ENCODE data around the gene CDCP2. TPM values are rescaled to one million over a fixed set of nuclear protein-coding genes. Genes with fewer than 3 reads are reported as not detected.

The CDCP2 gene
- total and polyA plus RNA-seq, 2 donors (not counting 1 experiment from before 2014, with no cell fraction given): 0.25 TPM; not detected in 1

- Histone ChIP-seq H3K9me3 (ENCODE audit: control extremely low read depth in 1 of 3, control insufficient read depth in 2 of 3, insufficient read depth in 1 of 3, low read length in 2 of 3) (no peaks in the 10 kb centered on the region), H3K27me3 (replicated peaks in 1 of 4; ENCODE audit: control extremely low read depth in 1 of 4, control insufficient read depth in 3 of 4, insufficient read depth in 4 of 4, low read length in 3 of 4) (peaks cover 0 to 6% (median 0%) of the 10 kb centered on the region in 4 experiments), H3K79me2 (ENCODE audit: control insufficient read depth, insufficient read depth, low read length) (no peaks in the 10 kb centered on the region), H4K20me1 (ENCODE audit: control insufficient read depth, insufficient read depth, low read length, poor library complexity, severe bottlenecking) (no peaks in the 10 kb centered on the region), H3K36me3 (replicated peaks in 1 of 2; ENCODE audit: control extremely low read depth in 1 of 2, control insufficient read depth in 1 of 2, extremely low read depth in 1 of 2, insufficient read depth in 2 of 2, low read length in 1 of 2) (no peaks in the 10 kb centered on the region), H2AFZ (ENCODE audit: insufficient read depth, low read depth, low read length, poor library complexity, severe bottlenecking) (no peak overlapping the region), H3K27ac (ENCODE audit: low read length in 2 of 2) (no peak overlapping the region), H3K4me2 (replicated peaks; ENCODE audit: low read depth, low read length, poor library complexity, severe bottlenecking) (no peak overlapping the region), H3K9ac (ENCODE audit: low read length) (no peak overlapping the region), H3K4me3 (ENCODE audit: control extremely low read depth in 1 of 5, extremely low read depth in 1 of 5, insufficient read depth in 1 of 5, low read depth in 2 of 5, low read length in 4 of 5) (no peak overlapping the region), H3K4me1 (ENCODE audit: control insufficient read depth in 2 of 2, insufficient read depth in 2 of 2, low read length in 2 of 2) (no peaks in the 10 kb centered on the region)
- H3K4me3 Mint-ChIP-seq: no peak overlapping the region
- WGBS (ENCODE audit: insufficient coverage): 87% methylated on average over 1 of the region's 1 CpG
- POLR2A ChIA-PET: no interaction called here
- TF ChIP-seq EZH2 (IDR thresholded peaks at IDR 0.05; ENCODE audit: borderline replicate concordance, insufficient read depth, low read depth, low read length, poor library complexity, severe bottlenecking): no peak
- TF ChIP-seq CTCF (IDR thresholded peaks at IDR 0.05): no peak
- intact Hi-C loops (cut with micrococcal nuclease): no loop called here
- H3K27ac Mint-ChIP-seq: no peak overlapping the region
- CTCF ChIA-PET: no interaction called here
- peaks cover 17% of the 10 kb centered on the region for H3K27me3 Mint-ChIP-seq
- DNase-seq (no peak), ATAC-seq (ENCODE audit: low read depth) (no peak)
- no peaks in the 10 kb centered on the region for H3K4me1 Mint-ChIP-seq
- H3K9me3 Mint-ChIP-seq (ENCODE audit: insufficient read depth): no peaks in the 10 kb centered on the region
Observed at GRCh38 chr1:54138994-54139393, 13.8 kb downstream of the CDCP2 start.

- DNase-seq (no peak), ATAC-seq (ENCODE audit: low read depth) (no peak)
- no peak overlapping the region for H3K4me3 Mint-ChIP-seq
- Histone ChIP-seq H3K27ac (ENCODE audit: low read length in 2 of 2) (no peak overlapping the region), H3K4me2 (replicated peaks; ENCODE audit: low read depth, low read length, poor library complexity, severe bottlenecking) (no peak overlapping the region), H3K9me3 (ENCODE audit: control extremely low read depth in 1 of 3, control insufficient read depth in 2 of 3, insufficient read depth in 1 of 3, low read length in 2 of 3) (no peaks in the 10 kb centered on the region), H3K9ac (ENCODE audit: low read length) (no peak overlapping the region), H3K27me3 (replicated peaks in 1 of 4; ENCODE audit: control extremely low read depth in 1 of 4, control insufficient read depth in 3 of 4, insufficient read depth in 4 of 4, low read length in 3 of 4) (peaks cover 0 to 6% (median 0%) of the 10 kb centered on the region in 4 experiments), H3K79me2 (ENCODE audit: control insufficient read depth, insufficient read depth, low read length) (no peaks in the 10 kb centered on the region), H3K36me3 (replicated peaks in 1 of 2; ENCODE audit: control extremely low read depth in 1 of 2, control insufficient read depth in 1 of 2, extremely low read depth in 1 of 2, insufficient read depth in 2 of 2, low read length in 1 of 2) (no peaks in the 10 kb centered on the region), H4K20me1 (ENCODE audit: control insufficient read depth, insufficient read depth, low read length, poor library complexity, severe bottlenecking) (no peaks in the 10 kb centered on the region), H3K4me1 (ENCODE audit: control insufficient read depth in 2 of 2, insufficient read depth in 2 of 2, low read length in 2 of 2) (no peaks in the 10 kb centered on the region), H3K4me3 (ENCODE audit: control extremely low read depth in 1 of 5, extremely low read depth in 1 of 5, insufficient read depth in 1 of 5, low read depth in 2 of 5, low read length in 4 of 5) (no peak overlapping the region), H2AFZ (ENCODE audit: insufficient read depth, low read depth, low read length, poor library complexity, severe bottlenecking) (no peak overlapping the region)
- WGBS (ENCODE audit: insufficient coverage): 54% methylated on average over 8 of the region's 10 CpGs
- no peak overlapping the region for H3K27ac Mint-ChIP-seq
- ChIA-PET CTCF (no interaction called here), POLR2A (no interaction called here)
- no peaks in the 10 kb centered on the region for H3K9me3 Mint-ChIP-seq (ENCODE audit: insufficient read depth)
- intact Hi-C loops (cut with micrococcal nuclease): no loop called here
- peaks cover 17% of the 10 kb centered on the region for H3K27me3 Mint-ChIP-seq
- TF ChIP-seq CTCF (IDR thresholded peaks at IDR 0.05) (no peak), EZH2 (IDR thresholded peaks at IDR 0.05; ENCODE audit: borderline replicate concordance, insufficient read depth, low read depth, low read length, poor library complexity, severe bottlenecking) (no peak)
- H3K4me1 Mint-ChIP-seq: no peaks in the 10 kb centered on the region
Observed at GRCh38 chr1:54137534-54138061, 15.2 kb downstream of the CDCP2 start.
